Measurements from ENCODE around the gene PPIAL4G.
A peak's percentile ranks its signal among the peaks of the same experiment; 100 is the strongest.
"Not testable (repeated sequence)": the region's sequence is repeated elsewhere in the genome, so short reads cannot be mapped to it uniquely, and the experiment has no call there.

PPIAL4G gene

DNA sequence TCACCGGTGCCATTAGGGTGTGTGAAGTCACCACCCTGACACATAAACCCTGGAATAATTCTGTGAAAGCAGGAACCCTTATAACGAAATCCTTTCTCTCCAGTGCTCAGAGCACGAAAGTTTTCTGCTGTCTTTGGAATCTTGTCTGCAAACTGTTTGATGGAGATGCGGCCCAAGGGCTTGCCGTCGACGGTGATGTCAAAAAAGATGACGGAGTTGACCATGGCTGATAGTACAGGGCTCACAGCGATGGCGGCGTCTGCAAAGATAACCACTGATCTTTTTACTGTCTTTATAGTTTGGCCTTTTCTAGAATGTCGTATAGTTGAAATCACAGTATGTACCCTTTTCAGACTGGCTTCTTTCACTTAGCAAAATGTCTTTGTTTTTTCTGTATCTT, at the start of gene PPIAL4G:
TSS of gene PPIAL4G (minus strand) at position 274 of the 400 bp plus-strand sequence. CDS start at position 224, 50 bp downstream.
- H3K27ac Mint-ChIP-seq; H3K27me3 Mint-ChIP-seq; H3K9me3 Mint-ChIP-seq; H3K4me1 Mint-ChIP-seq; ATAC-seq; H3K36me3 Mint-ChIP-seq (ENCODE audit: low read depth); H3K4me3 Mint-ChIP-seq; DNase-seq: not testable (repeated sequence)

DNA sequence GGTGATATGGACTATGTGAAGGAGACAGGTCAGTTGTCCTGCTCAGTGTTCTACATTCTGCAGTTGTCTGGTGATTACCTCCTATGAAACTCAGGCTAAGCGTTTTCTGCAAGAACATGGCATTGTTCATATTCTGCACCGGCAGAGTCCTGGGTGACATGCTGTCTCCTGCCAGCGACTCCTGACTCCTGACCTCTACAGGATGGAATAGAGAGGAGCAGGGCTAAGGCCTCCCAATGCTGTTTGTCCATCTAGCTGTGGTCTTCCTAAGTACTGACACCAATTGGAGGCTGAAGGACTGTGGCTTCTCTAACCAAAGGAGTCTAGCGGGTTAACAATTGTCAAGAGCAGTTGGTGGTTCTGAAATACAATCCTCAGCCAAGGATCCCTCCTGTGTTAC, 49.1 kb upstream of the PPIAL4G start:
- not testable (repeated sequence) for H3K27me3 Mint-ChIP-seq; DNase-seq; H3K9me3 Mint-ChIP-seq; H3K27ac Mint-ChIP-seq; H3K4me3 Mint-ChIP-seq; H3K36me3 Mint-ChIP-seq (ENCODE audit: low read depth); H3K4me1 Mint-ChIP-seq; ATAC-seq

DNA sequence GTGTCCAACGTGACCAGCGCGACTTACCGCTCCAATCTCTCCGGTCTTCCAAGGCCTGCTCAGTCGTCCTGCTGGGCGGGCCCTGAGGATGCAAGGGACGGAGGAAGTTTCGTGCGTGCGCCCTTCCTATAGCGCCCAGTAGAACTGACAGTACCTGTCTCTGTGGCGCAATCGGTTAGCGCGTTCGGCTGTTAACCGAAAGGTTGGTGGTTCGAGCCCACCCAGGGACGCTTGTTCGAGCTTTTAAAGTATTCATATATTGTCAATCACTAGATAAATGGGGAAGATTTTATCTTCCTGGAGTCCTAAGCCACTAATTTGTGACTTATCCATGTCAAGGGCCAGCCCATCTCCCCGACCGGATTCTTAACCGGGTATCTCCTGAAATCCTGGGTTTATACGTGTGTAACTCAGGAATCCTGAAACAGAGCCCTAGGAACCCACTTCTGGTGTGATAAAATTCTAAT, 46.0 kb upstream of the PPIAL4G start:
- not testable (repeated sequence) for H3K4me1 Mint-ChIP-seq; H3K9me3 Mint-ChIP-seq; H3K27me3 Mint-ChIP-seq; ATAC-seq; H3K36me3 Mint-ChIP-seq (ENCODE audit: low read depth)
- peak; percentile 75 for DNase-seq
- Mint-ChIP-seq H3K4me3 (peak overlapping the region; percentile 72), H3K27ac (peak overlapping the region; percentile 86)

DNA sequence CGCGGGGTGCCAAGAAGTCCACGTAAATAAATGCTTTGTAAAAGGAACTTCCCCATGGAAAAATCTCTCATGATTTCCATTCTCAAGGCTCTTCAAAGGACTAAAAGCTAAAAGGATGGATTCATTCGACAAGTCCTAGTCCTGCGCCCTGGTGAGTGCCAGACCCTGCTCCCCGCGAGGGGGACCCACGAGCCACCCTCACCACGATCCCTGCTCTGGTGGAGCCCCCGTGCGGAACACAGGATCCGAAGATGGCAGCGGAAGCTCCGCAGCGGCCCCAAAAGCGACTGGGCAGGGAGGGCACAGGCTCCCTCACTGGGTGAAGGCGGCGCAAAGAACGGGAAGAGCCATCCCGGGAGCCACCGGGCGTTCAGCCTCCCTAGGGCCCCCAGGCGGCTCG, 45.5 kb upstream of the PPIAL4G start:
- H3K9me3 Mint-ChIP-seq; H3K4me1 Mint-ChIP-seq; H3K4me3 Mint-ChIP-seq; H3K36me3 Mint-ChIP-seq (ENCODE audit: low read depth); H3K27me3 Mint-ChIP-seq; ATAC-seq; DNase-seq; H3K27ac Mint-ChIP-seq: not testable (repeated sequence)

DNA sequence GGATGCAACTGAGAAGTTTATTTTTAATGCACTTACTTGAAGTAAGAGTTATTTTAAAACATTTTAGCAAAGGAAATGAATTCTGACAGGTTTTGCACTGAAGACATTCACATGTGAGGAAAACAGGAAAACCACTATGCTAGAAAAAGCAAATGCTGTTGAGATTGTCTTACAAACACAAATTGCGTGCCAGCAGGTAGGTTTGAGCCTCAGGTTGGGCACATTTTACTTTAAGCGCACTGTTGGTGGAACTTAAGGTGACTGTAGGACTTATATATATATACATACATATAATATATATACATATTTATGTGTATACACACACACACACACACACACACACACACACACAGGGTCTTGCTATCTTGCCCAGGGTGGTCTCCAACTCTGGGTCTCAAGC, 43.5 kb upstream of the PPIAL4G start:
- not testable (repeated sequence) for H3K27me3 Mint-ChIP-seq; DNase-seq; H3K9me3 Mint-ChIP-seq; H3K4me3 Mint-ChIP-seq; H3K36me3 Mint-ChIP-seq (ENCODE audit: low read depth); H3K27ac Mint-ChIP-seq; ATAC-seq
- H3K4me1 Mint-ChIP-seq, result peaks cover 13% of the 10 kb centered on the region

DNA sequence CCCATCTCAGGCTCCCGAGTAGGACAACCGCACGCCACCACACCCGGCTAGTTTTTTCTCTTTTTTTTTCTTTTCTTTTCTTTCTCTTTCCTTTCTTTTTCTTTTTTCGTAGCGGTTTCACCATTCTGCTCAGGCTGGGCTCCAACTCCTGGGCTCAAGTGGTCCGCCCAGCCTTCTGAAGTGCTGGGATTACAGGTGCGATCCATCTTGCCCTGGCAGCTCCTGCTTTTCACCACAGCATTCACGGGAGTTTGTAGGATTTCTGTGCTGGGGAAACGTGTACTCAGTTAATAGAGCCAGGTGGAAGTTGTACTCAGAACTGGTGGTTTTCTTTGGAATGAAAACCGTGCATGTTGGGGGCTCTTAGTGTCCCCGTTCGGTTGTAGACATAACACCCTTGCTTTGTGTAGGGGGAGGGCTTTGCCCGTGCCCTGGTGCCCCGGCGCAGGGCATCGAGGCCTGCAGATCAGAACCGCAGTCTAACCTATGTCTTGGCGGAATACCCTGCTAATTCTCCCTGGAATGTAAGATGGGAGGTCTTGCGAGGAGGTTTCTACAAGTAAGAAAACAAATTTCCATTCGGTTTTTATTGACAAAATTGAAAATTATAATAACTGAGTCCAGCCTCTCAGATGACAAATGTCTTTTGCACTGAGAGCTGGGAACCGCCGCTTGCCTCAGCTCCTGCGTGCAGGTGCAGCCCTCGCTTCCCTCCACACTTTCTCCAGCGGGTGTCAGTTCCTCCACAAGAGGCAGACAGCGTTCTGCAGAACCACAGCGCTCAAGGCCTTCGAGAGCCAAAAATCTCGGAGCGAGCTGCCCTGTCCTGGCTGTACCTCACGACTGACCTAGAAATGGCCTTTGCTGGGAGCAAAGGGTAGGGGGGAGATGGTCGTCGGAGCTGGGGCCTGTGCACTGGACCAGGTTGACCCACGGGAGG, 40.4 kb upstream of the PPIAL4G start:
- peak; percentile 4 for ATAC-seq
- not testable (repeated sequence) for DNase-seq, H3K27me3 Mint-ChIP-seq

DNA sequence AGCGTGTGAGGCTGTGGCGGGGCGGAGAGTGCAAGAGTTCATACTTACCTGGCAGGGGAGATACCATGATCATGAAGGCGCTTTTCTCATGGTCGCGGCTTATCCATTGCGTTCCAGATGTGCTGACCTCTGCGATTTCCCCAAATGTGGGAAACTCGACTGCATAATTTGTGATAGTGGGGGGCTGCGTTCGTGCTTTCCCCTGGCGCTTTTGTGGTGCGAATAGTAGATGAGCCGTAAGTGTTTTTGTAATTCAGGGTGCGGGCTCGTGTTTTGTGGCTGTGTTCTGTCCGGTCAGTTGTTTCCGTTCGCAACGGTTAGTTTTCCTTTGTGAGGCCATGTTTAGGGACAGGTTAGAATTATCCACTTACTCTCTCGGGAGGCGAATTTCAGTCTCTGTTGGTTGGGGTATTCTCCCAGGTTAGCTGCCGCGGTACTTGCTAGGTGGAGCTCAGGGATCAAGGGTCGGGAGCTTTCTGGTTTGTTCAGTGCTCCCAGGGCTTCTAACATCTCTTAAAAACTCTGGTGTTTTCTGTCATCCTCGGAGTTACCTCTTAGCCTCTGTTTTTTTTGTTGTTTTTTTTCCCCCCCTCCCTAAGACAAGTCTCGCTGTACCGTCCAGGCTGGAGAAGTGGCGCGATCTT, 39.6 kb upstream of the PPIAL4G start:
- DNase-seq (peak; percentile 90), ATAC-seq (peak; percentile 92)
- not testable (repeated sequence) for H3K9me3 Mint-ChIP-seq; H3K36me3 Mint-ChIP-seq (ENCODE audit: low read depth); H3K27me3 Mint-ChIP-seq
- Mint-ChIP-seq H3K4me1 (peaks cover 17% of the 10 kb centered on the region), H3K27ac (peak overlapping the region; percentile 99), H3K4me3 (peak overlapping the region; percentile 78)

More for the DNA sequence above, 40.4 kb upstream of the PPIAL4G start:
- peak overlapping the region; percentile 78 for H3K4me3 Mint-ChIP-seq
- H3K27ac Mint-ChIP-seq, result peak overlapping the region; percentile 99
- not testable (repeated sequence) for H3K36me3 Mint-ChIP-seq (ENCODE audit: low read depth); H3K9me3 Mint-ChIP-seq
- peaks cover 16% of the 10 kb centered on the region for H3K4me1 Mint-ChIP-seq

DNA sequence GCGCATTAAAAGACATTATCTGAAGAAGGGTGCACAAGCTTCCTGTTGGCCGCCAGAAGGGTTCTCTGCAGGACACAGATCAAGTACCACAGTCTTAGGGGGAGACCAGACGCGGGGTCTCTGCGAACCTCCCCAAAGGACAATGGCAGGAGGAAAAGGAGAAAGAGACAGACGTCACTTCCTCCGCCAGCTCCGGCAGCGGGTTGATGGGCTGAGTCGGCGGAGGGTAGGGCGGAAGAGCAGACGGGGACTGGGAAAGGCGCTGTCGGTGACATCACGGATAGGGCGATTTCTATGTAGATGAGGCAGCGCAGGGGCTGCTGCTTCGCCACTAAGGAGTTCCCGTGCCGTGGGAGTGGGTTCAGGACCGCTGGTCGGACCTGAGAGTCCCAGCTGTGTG, 39.0 kb upstream of the PPIAL4G start:
- not testable (repeated sequence) for H3K9me3 Mint-ChIP-seq; H3K27me3 Mint-ChIP-seq; H3K36me3 Mint-ChIP-seq (ENCODE audit: low read depth)
- H3K4me1 Mint-ChIP-seq, result peaks cover 19% of the 10 kb centered on the region
- DNase-seq, result peak; percentile 80
- H3K4me3 Mint-ChIP-seq, result peak overlapping the region; percentile 78
- peak overlapping the region; percentile 99 for H3K27ac Mint-ChIP-seq
- ATAC-seq, result peak; percentile 47

DNA sequence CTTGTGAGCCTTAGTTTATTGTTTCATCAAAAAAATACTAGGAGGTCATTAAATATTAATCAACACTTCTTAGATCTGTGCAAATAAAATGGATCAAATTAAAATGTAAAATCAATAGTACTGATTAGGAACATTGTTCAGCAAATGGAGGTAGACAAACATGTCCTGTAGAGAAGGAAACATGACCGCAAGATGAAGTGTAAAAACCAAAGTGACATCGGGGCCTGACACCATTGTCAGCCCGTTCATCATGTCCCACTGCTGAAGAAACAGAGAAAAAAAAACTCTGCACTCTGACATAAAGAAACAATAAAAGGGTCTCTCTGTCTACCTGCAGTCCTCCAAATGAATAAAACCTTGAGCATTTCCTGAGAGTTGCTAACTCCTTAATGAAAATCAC, 31.2 kb upstream of the PPIAL4G start:
- not testable (repeated sequence) for H3K4me3 Mint-ChIP-seq; DNase-seq; H3K9me3 Mint-ChIP-seq; ATAC-seq; H3K27me3 Mint-ChIP-seq; H3K36me3 Mint-ChIP-seq (ENCODE audit: low read depth)
- Mint-ChIP-seq H3K27ac (peak overlapping the region; percentile 77), H3K4me1 (peaks cover 22% of the 10 kb centered on the region)

DNA sequence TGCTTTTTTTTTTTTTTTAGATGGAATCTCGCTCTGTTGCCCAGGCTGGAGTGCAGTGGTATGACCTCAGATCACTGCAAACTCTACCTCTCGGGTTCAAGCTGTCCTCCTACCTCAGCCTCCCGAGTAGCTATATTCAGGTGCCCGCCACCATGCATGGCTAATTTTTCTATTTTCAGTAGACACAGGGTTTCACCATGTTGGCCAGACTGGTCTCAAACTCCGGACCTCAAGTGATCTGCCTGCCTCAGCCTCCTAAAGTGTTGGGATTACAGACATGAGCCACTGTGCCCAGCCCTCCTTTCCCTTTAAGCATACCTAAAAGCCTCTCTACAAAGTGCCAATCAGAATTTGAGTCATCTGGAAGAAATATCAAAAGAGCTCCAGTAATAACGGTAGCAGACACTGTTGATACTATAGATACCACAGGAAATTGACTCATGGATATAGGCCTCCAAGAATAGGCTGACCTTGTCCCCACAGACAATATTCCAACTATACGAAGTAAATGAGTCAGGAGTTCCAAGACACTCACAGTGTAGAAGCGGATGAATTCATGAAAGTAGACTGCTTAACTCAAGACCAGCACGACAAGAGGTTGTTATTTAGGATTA, 29.6 kb upstream of the PPIAL4G start:
- not testable (repeated sequence) for H3K4me3 Mint-ChIP-seq; H3K36me3 Mint-ChIP-seq (ENCODE audit: low read depth); H3K27me3 Mint-ChIP-seq; H3K9me3 Mint-ChIP-seq; DNase-seq
- ATAC-seq, result peak; percentile 98
- peak overlapping the region; percentile 49 for H3K27ac Mint-ChIP-seq
- H3K4me1 Mint-ChIP-seq, result peaks cover 21% of the 10 kb centered on the region

DNA sequence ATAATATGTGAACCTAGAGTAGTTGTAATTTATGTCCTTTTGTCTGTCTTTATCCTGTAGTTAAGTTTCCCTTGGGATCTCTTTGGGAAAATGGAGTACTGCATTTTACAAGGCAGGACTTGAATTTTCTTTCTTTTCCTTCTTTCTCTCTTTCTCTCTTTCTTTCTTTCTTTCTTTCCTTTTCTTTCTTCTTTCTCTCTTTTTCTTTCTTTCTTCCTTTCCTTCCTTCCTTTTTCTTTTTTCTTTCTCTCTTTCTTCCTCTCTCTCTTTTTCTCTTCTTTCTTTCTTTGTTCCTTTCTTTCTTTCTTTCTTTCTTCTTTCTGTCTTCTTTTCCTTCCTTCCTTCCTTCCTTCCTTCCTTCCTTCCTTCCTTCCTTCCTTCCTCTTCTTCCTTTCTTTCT, 10.8 kb upstream of the PPIAL4G start:
- DNase-seq; ATAC-seq; H3K27me3 Mint-ChIP-seq; H3K36me3 Mint-ChIP-seq (ENCODE audit: low read depth); H3K27ac Mint-ChIP-seq; H3K4me1 Mint-ChIP-seq; H3K9me3 Mint-ChIP-seq; H3K4me3 Mint-ChIP-seq: not testable (repeated sequence)

DNA sequence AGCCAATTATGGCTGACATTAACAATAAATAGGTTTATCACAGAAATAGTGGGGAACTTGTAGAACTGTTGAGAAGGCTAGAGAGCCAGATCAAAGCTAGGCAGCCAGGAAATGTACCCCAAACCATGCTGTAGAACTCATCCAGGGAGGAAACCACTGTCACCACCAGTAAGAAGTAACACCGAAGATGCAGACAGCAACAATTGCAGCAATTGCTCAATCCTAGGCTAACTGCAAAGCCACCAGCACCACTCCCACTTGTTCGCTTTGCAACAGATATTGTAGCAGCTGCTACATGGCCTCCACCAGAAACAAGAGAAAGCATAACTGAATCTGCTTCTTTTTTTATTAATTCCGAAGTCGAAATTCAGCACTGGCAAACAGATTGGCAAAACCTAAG, 2.0 kb downstream of the PPIAL4G start:
- not testable (repeated sequence) for H3K9me3 Mint-ChIP-seq; ATAC-seq; H3K27me3 Mint-ChIP-seq; H3K36me3 Mint-ChIP-seq (ENCODE audit: low read depth); H3K4me3 Mint-ChIP-seq; DNase-seq; H3K27ac Mint-ChIP-seq
- peaks cover 11% of the 10 kb centered on the region for H3K4me1 Mint-ChIP-seq

DNA sequence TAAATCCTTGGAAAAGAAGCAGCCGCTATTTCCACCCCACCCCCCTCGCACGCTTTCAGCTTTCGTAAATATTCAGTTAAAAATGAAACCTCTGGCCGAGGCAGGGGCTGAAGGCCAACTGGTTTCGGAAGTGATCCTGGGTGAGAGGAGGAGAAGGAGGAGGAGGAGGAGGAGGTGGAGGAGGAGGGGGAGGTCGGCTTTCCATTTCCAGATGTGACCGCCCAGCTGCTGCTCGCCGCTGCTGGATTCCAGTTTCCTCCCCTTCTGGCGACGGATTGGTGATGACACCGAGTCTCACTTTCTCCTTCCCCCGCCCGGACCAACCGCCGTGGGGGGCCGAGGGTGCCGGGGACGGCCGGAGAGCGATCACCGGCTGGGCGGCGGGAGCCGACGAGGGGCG, 23.4 kb downstream of the PPIAL4G start:
- not testable (repeated sequence) for H3K9me3 Mint-ChIP-seq; H3K27me3 Mint-ChIP-seq; H3K36me3 Mint-ChIP-seq (ENCODE audit: low read depth); DNase-seq; H3K4me1 Mint-ChIP-seq; ATAC-seq; H3K27ac Mint-ChIP-seq
- peak overlapping the region; percentile 71 for H3K4me3 Mint-ChIP-seq

DNA sequence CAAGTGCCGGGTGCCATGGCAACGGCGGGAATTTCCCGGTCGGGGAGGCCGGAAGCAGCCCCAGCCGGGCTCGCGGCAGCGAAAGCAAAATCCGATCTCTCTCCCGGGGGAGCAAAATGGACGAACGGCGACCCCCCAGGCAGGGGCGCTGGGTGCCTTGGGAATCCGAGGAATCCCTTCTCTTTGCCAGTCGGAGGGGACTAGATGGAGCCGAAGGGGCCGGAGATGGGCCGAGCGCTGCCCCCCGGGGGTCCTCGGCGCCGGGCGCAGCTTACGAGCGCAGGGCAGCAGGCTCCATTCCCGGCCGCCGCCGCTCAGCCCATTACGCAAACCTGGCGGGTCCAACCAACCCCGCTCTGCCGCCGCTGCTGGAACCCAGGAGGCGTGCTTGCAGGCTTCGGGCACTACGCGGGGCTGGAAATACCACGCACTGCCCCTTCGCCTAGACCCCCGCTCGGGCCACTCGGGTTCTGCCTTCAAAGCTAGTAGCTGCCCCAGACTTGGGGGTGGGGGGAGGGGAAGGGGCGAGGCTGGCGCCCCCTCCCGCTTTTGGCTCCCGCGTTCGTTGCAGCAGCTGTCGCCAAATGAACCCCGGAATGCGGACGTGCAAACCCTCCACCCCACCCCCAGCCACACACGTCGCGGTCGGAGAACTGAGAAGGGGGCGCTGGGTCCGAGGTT, 24.1 kb downstream of the PPIAL4G start:
- not testable (repeated sequence) for H3K27me3 Mint-ChIP-seq; H3K36me3 Mint-ChIP-seq (ENCODE audit: low read depth); ATAC-seq; H3K9me3 Mint-ChIP-seq; H3K4me1 Mint-ChIP-seq
- peak overlapping the region; percentile 71 for H3K4me3 Mint-ChIP-seq
- DNase-seq, result peak; percentile 52
- peak overlapping the region; percentile 52 for H3K27ac Mint-ChIP-seq

Data from activated naive CD8-positive, alpha-beta T cell treated with anti-CD3 and anti-CD28 coated beads, Interleukin-2, amount 50 U/mL, for 24 hours (primary cell).